Neuronal stem cell (in vitro differentiated cells): Measurements from ENCODE around the gene RABIF.

ENCODE experiments used
- DNase-seq: peaks from one replicate; pipeline ENCODE4 v3.0.0-alpha.2; 2013; ENCODE audit warnings: low spot score
- H2AFZ ChIP-seq: one replicate; pipeline ENCODE4 v1.6.1; 2013; ENCODE audit warnings: mild to moderate bottlenecking, low read length, inconsistent platforms
- H2AK5ac ChIP-seq: 2 replicates; pipeline ENCODE4 v1.6.1; 2013; ENCODE audit warnings: low read depth, mild to moderate bottlenecking, inconsistent platforms, low read length, moderate library complexity, mixed read lengths
- H2BK120ac ChIP-seq: 2 replicates; pipeline ENCODE4 v1.6.1; 2013; ENCODE audit warnings: low read depth, mild to moderate bottlenecking, inconsistent platforms, low read length, moderate library complexity, mixed read lengths
- H2BK12ac ChIP-seq: one replicate; pipeline ENCODE4 v1.6.1; 2013; ENCODE audit warnings: low read length, inconsistent platforms
- H2BK15ac ChIP-seq: 2 replicates; pipeline ENCODE4 v1.6.1; 2013; ENCODE audit warnings: mild to moderate bottlenecking, low read length, inconsistent platforms, mixed read lengths
- H2BK5ac ChIP-seq: one replicate; pipeline ENCODE4 v1.6.1; 2013; ENCODE audit warnings: inconsistent platforms, mild to moderate bottlenecking, low read length, moderate library complexity
- H3K14ac ChIP-seq: one replicate; pipeline ENCODE4 v1.6.1; 2013; ENCODE audit warnings: low read length, inconsistent platforms
- H3K18ac ChIP-seq: 2 replicates; pipeline ENCODE4 v1.6.1; 2013; ENCODE audit warnings: low read length, inconsistent platforms
- H3K23ac ChIP-seq: 2 replicates; pipeline ENCODE4 v1.6.1; 2013; ENCODE audit warnings: low read depth, mild to moderate bottlenecking, mixed read lengths, low read length, inconsistent platforms; ENCODE audit not compliant: poor library complexity
- H3K27ac ChIP-seq: replicated peaks from 3 replicates; pipeline ENCODE4 v1.5.1; 2013; ENCODE audit warnings: low read length, inconsistent platforms
- H3K27me3 ChIP-seq, 3 experiments: 2 replicates each; pipeline ENCODE4 v1.6.1; 2013; ENCODE audit warnings: low read length in 3 of 3, mild to moderate bottlenecking in 2 of 3, inconsistent platforms in 1 of 3, low read depth in 1 of 3, mixed read lengths in 1 of 3, moderate library complexity in 1 of 3; ENCODE audit not compliant: control insufficient read depth in 3 of 3, insufficient read depth in 3 of 3
- H3K36me3 ChIP-seq, 2 donors: replicated peaks in 1 of 2; 2 replicates each; pipeline ENCODE4 v1.6.1; 2013; ENCODE audit warnings: low read length in 2 of 2; ENCODE audit not compliant: control insufficient read depth in 2 of 2, insufficient read depth in 2 of 2
- H3K4ac ChIP-seq: 2 replicates; pipeline ENCODE4 v1.6.1; 2013; ENCODE audit warnings: inconsistent platforms, mild to moderate bottlenecking, low read length, moderate library complexity
- H3K4me1 ChIP-seq, 2 donors: 1 replicate in 1 of 2; 2 replicates in 1 of 2; pipeline ENCODE4 v1.6.1; 2013; ENCODE audit warnings: low read length in 2 of 2, low read depth in 1 of 2; ENCODE audit not compliant: control insufficient read depth in 2 of 2, insufficient read depth in 1 of 2
- H3K4me2 ChIP-seq: one replicate; pipeline ENCODE4 v1.6.1; 2013; ENCODE audit warnings: mild to moderate bottlenecking, low read length, inconsistent platforms; ENCODE audit not compliant: insufficient read depth, poor library complexity, severe bottlenecking
- H3K4me3 ChIP-seq, 2 donors: 2 replicates each; pipeline ENCODE4 v1.5.1; 2013; ENCODE audit warnings: low read length in 2 of 2, mild to moderate bottlenecking in 2 of 2, inconsistent platforms in 1 of 2, moderate library complexity in 1 of 2
- H3K79me1 ChIP-seq: one replicate; pipeline ENCODE4 v1.6.1; 2013; ENCODE audit warnings: low read depth, mild to moderate bottlenecking, inconsistent platforms, low read length, moderate library complexity
- H3K9ac ChIP-seq: one replicate; pipeline ENCODE4 v1.6.1; 2013; ENCODE audit warnings: mild to moderate bottlenecking, low read depth, low read length, inconsistent platforms; ENCODE audit not compliant: poor library complexity
- H3K9me3 ChIP-seq, 2 donors: replicated peaks in 1 of 2; 2 replicates each; pipeline versions ENCODE3 to v1.6.1; 2013; ENCODE audit warnings: low read length in 2 of 2, mild to moderate bottlenecking in 2 of 2, inconsistent platforms in 1 of 2, low read depth in 1 of 2, mixed read lengths in 1 of 2, moderate library complexity in 1 of 2; ENCODE audit not compliant: control insufficient read depth in 2 of 2, insufficient read depth in 1 of 2
- H4K8ac ChIP-seq: one replicate; pipeline ENCODE4 v1.6.1; 2013; ENCODE audit warnings: low read depth, mild to moderate bottlenecking, inconsistent platforms, low read length, moderate library complexity
- H4K91ac ChIP-seq: one replicate; pipeline ENCODE4 v1.6.1; 2013; ENCODE audit warnings: low read length, low read depth, mild to moderate bottlenecking, inconsistent platforms; ENCODE audit not compliant: poor library complexity
- WGBS, 2 donors: extraction: QIAGEN DNeasy Blood & Tissue Kit; methylation state at CpG; one replicate each; pipeline ENCODE4 v1.1.7; 2013; ENCODE audit warnings: missing lambda C conversion rate in 2 of 2, mixed read lengths in 1 of 2; ENCODE audit not compliant: insufficient read length in 2 of 2, insufficient replicate concordance in 1 of 2; ENCODE audit errors: extremely low coverage in 2 of 2; 5-methylcytosine and 5-hydroxymethylcytosine counted together

The RABIF gene

DNA sequence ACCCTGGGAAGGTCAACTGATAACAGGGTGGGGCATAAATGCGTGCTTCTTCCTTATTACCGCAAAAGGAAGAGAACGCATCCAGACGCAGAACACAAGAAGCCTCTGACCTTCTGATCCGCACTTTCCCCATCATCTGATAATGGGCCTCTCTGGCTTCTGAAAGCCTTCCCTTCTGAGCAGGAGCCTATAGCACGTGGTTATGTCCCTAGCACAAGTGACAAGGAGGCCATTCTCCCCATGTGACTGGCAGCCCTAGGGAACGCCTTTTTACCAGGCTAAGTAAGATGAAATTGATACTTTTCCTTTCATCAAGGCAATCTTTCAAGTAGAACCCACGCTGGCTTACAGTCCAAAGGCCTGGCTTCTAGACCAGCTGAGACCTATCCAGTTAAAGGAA lies 34.2 kb downstream of the RABIF start:
- DNase-seq = no peak
- H3K9me3 ChIP-seq = no peaks in the 10 kb centered on the region
- H3K4me1 ChIP-seq = peaks cover 0 to 2% of the 10 kb centered on the region in 2 donors
- no peak overlapping the region for H3K4me2 ChIP-seq
- H3K23ac ChIP-seq = no peak overlapping the region
- H2BK120ac ChIP-seq = no peak overlapping the region
- no peak overlapping the region for H2BK5ac ChIP-seq
- no peaks in the 10 kb centered on the region for H3K27me3 ChIP-seq
- H4K8ac ChIP-seq = no peak overlapping the region
- no peak overlapping the region for H2BK15ac ChIP-seq
- peaks cover 11% of the 10 kb centered on the region for H3K79me1 ChIP-seq
- no CpG with 5 or more reads among the region's 8 CpGs for WGBS, 2 donors
- no peak overlapping the region for H2BK12ac ChIP-seq
- no peak overlapping the region for H3K4ac ChIP-seq
- no peak overlapping the region for H2AK5ac ChIP-seq
- no peak overlapping the region for H4K91ac ChIP-seq
- peaks cover 50 to 62% of the 10 kb centered on the region in 2 donors for H3K36me3 ChIP-seq
- no peak overlapping the region for H3K9ac ChIP-seq
- no peak overlapping the region for H3K27ac ChIP-seq
- no peak overlapping the region for H3K14ac ChIP-seq
- H3K18ac ChIP-seq = no peak overlapping the region
- H3K4me3 ChIP-seq = no peak overlapping the region
- H2AFZ ChIP-seq = no peak overlapping the region

- Histone ChIP-seq H2BK5ac (no peak overlapping the region), H3K4me3 (no peak overlapping the region), H2BK15ac (no peak overlapping the region), H3K27ac (no peak overlapping the region), H3K4ac (no peak overlapping the region), H3K18ac (no peak overlapping the region), H3K9me3 (no peaks in the 10 kb centered on the region), H4K91ac (no peak overlapping the region), H4K8ac (no peak overlapping the region), H2BK120ac (no peak overlapping the region), H2BK12ac (no peak overlapping the region), H3K27me3 (no peaks in the 10 kb centered on the region), H3K79me1 (peaks cover 4% of the 10 kb centered on the region), H3K4me1 (peaks cover 0 to 2% of the 10 kb centered on the region in 2 donors), H3K36me3 (peaks cover 39 to 49% of the 10 kb centered on the region in 2 donors), H3K14ac (no peak overlapping the region), H2AFZ (peak overlapping the region; percentile 71), H3K9ac (peak overlapping the region; percentile 47), H2AK5ac (no peak overlapping the region), H3K4me2 (no peak overlapping the region), H3K23ac (no peak overlapping the region)
- DNase-seq = peak; percentile 21
- no CpG with 5 or more reads among the region's 15 CpGs for WGBS, 2 donors
Observed at GRCh38 chr1:202852163-202852904, 36.6 kb downstream of the RABIF start.

- H2BK5ac ChIP-seq = no peak overlapping the region
Observed at GRCh38 chr1:202850593-202851362, 38.2 kb downstream of the RABIF start.

DNA sequence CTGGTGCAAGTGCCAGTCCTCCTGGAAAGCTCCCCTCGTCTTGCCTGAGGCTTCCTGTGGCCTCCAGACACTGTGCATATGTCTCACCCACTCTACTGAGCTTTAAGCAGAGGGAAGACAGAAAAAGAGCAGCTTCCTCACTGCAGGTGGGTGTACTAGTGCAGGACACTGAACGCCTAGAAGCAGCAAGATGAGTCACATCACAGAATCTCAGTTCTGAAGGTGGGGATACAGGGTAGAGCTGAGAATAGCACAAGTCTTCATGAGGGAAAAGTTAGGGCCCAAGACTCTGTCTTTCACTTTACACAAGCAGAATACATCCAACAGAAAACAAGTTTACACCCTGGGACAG lies 40.8 kb downstream of the RABIF start:
- no peak overlapping the region for H3K27ac ChIP-seq
- H3K4me3 ChIP-seq = no peak overlapping the region
- no peaks in the 10 kb centered on the region for H3K27me3 ChIP-seq
- no peak overlapping the region for H4K8ac ChIP-seq
- no peak overlapping the region for H2BK120ac ChIP-seq
- H3K23ac ChIP-seq = no peak overlapping the region
- no CpG with 5 or more reads among the region's 2 CpGs for WGBS, 2 donors
- no peak overlapping the region for H2AK5ac ChIP-seq
- H4K91ac ChIP-seq = no peak overlapping the region
- no peak overlapping the region for H3K4ac ChIP-seq
- H3K79me1 ChIP-seq = peaks cover 2% of the 10 kb centered on the region
- H3K4me1 ChIP-seq = peaks cover 0 to 7% of the 10 kb centered on the region in 2 donors
- DNase-seq = no peak
- H2BK12ac ChIP-seq = no peak overlapping the region
- H3K14ac ChIP-seq = no peak overlapping the region
- H2BK15ac ChIP-seq = no peak overlapping the region
- no peaks in the 10 kb centered on the region for H3K9me3 ChIP-seq
- H2BK5ac ChIP-seq = no peak overlapping the region
- no peak overlapping the region for H2AFZ ChIP-seq
- no peak overlapping the region for H3K18ac ChIP-seq
- H3K4me2 ChIP-seq = no peak overlapping the region
- no peak overlapping the region for H3K9ac ChIP-seq
- H3K36me3 ChIP-seq = peaks cover 14 to 22% of the 10 kb centered on the region in 2 donors

More at GRCh38 chr1:202850593-202851362, 38.2 kb downstream of the RABIF start:
- H3K27me3 ChIP-seq = no peaks in the 10 kb centered on the region
- no peaks in the 10 kb centered on the region for H3K9me3 ChIP-seq
- no peak overlapping the region for H3K4me3 ChIP-seq
- no peak overlapping the region for H3K14ac ChIP-seq
- H4K91ac ChIP-seq = no peak overlapping the region
- H3K4ac ChIP-seq = no peak overlapping the region
- H3K79me1 ChIP-seq = peaks cover 4% of the 10 kb centered on the region
- no peak overlapping the region for H2BK120ac ChIP-seq
- no peak overlapping the region for H4K8ac ChIP-seq
- no peak overlapping the region for H2AK5ac ChIP-seq
- H3K9ac ChIP-seq = no peak overlapping the region
- H3K23ac ChIP-seq = no peak overlapping the region
- peaks cover 0 to 1% of the 10 kb centered on the region in 2 donors for H3K4me1 ChIP-seq
- DNase-seq = no peak
- WGBS, 2 donors = no CpG with 5 or more reads among the region's 7 CpGs
- H3K27ac ChIP-seq = no peak overlapping the region
- H3K18ac ChIP-seq = no peak overlapping the region
- H3K4me2 ChIP-seq = no peak overlapping the region
- no peak overlapping the region for H2AFZ ChIP-seq
- no peak overlapping the region for H2BK15ac ChIP-seq
- no peak overlapping the region for H2BK12ac ChIP-seq
- H3K36me3 ChIP-seq = peaks cover 26 to 33% of the 10 kb centered on the region in 2 donors
